PC-9 (cell line): ENCODE results near the gene PAK3.

ENCODE experiments used
- EZH2 ChIP-seq: fragments of 200-600 bp; sonication (generic); IDR thresholded peaks from 2 replicates; pipeline ENCODE4 v1.8.0; 2017; ENCODE audit warnings: antibody characterized with exemption, low read depth
- TF ChIP-seq, protein P1 (sequence below): fragments of 200-600 bp; sonication (generic); conservative IDR thresholded peaks from 2 replicates; pipeline ENCODE4 v1.6.1; 2017; ENCODE audit warnings: mixed run types, antibody characterized with exemption, mild to moderate bottlenecking, moderate library complexity

- TF ChIP-seq, protein P1, sequence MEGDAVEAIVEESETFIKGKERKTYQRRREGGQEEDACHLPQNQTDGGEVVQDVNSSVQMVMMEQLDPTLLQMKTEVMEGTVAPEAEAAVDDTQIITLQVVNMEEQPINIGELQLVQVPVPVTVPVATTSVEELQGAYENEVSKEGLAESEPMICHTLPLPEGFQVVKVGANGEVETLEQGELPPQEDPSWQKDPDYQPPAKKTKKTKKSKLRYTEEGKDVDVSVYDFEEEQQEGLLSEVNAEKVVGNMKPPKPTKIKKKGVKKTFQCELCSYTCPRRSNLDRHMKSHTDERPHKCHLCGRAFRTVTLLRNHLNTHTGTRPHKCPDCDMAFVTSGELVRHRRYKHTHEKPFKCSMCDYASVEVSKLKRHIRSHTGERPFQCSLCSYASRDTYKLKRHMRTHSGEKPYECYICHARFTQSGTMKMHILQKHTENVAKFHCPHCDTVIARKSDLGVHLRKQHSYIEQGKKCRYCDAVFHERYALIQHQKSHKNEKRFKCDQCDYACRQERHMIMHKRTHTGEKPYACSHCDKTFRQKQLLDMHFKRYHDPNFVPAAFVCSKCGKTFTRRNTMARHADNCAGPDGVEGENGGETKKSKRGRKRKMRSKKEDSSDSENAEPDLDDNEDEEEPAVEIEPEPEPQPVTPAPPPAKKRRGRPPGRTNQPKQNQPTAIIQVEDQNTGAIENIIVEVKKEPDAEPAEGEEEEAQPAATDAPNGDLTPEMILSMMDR, result no peak
- no peak for TF ChIP-seq EZH2
Observed at GRCh38 chrX:111103246-111103645, 7.3 kb downstream of the PAK3 start.
